Thyroid gland (tissue), 4 donors: Measurements from ENCODE around the gene TRIM61.

Experiments used
- POLR2A ChIP-seq, 2 donors: fragments of 450-650 bp; IDR thresholded peaks; one replicate each; pipeline ENCODE4 v1.6.1; 2017; ENCODE audit warnings: antibody characterized with exemption in 2 of 2, mild to moderate bottlenecking in 2 of 2, moderate library complexity in 1 of 2
- TF ChIP-seq, protein P1 (sequence below), 6 experiments: fragments of 200-600 bp in 3 of 6; fragments of 450-650 bp in 3 of 6; sonication (generic) in 3 of 6; IDR thresholded peaks; one replicate each; pipeline ENCODE4 v1.5.1; 2016 to 2019; ENCODE audit warnings: antibody characterized with exemption in 6 of 6, mild to moderate bottlenecking in 2 of 6, inconsistent platforms in 1 of 6, moderate library complexity in 1 of 6

DNA sequence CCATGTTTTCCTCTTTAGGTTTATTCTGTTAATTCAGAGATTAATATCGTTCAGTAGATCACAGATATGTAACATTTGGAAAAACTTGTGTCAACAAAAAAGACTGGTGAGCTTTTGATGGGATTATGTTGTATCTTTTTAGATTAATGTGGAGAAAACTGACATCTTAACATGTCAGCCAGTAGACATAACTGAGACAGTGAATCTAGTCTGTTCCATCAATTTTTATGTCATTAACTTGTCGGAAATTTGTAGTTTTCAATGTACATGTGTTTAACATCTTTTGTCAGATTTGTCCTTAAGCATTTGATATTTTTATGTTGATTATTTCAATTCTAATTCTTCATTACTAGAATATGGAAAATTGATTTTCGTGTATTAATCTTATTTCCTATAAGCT lies 58.5 kb downstream of the TRIM61 start:
- TF ChIP-seq, protein P1, sequence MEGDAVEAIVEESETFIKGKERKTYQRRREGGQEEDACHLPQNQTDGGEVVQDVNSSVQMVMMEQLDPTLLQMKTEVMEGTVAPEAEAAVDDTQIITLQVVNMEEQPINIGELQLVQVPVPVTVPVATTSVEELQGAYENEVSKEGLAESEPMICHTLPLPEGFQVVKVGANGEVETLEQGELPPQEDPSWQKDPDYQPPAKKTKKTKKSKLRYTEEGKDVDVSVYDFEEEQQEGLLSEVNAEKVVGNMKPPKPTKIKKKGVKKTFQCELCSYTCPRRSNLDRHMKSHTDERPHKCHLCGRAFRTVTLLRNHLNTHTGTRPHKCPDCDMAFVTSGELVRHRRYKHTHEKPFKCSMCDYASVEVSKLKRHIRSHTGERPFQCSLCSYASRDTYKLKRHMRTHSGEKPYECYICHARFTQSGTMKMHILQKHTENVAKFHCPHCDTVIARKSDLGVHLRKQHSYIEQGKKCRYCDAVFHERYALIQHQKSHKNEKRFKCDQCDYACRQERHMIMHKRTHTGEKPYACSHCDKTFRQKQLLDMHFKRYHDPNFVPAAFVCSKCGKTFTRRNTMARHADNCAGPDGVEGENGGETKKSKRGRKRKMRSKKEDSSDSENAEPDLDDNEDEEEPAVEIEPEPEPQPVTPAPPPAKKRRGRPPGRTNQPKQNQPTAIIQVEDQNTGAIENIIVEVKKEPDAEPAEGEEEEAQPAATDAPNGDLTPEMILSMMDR (IDR thresholded peaks at IDR 0.05) = no peak
- TF ChIP-seq POLR2A (IDR thresholded peaks at IDR 0.05) = no peak
